Brain pericyte (primary cell): ENCODE results near the gene ABCB8.

Source experiments
- DNase-seq: peaks from one replicate; pipeline ENCODE4 v3.0.0-alpha.2; 2012; ENCODE audit warnings: low read depth, low spot score

The ABCB8 gene

DNA sequence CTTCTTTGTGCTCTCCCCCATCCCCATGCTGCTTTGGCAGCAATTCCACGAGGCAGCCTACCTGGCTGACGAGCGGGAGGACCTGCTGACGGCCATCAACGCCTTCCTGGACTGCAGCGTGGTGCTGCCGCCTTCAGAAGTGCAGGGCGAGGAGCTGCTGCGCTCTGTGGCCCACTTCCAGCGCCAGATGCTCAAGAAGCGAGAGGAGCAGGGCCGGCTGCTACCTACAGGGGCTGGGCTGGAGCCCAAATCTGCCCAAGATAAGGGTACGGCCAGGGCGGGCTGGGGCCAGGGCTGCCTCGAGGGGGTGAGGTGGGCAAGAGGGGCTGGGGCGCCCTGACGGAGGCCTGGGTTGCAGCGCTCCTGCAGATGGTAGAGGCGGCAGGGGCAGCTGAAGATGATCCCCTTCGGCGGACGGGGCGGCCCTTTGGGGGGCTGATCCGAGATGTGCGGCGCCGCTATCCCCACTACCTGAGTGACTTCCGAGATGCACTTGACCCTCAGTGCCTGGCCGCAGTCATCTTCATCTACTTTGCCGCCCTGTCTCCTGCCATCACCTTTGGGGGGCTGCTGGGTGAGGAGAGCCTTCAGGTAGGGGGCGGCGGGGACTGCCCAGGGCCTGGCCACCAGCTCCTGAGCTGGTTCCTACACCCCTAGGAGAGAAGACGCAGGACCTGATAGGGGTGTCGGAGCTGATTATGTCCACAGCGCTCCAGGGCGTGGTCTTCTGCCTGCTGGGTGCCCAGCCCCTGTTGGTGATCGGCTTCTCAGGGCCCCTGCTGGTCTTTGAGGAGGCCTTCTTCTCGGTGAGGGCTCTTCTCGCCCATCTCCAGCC lies 43.0 kb downstream of the ABCB8 start:
- no peak for DNase-seq

DNA sequence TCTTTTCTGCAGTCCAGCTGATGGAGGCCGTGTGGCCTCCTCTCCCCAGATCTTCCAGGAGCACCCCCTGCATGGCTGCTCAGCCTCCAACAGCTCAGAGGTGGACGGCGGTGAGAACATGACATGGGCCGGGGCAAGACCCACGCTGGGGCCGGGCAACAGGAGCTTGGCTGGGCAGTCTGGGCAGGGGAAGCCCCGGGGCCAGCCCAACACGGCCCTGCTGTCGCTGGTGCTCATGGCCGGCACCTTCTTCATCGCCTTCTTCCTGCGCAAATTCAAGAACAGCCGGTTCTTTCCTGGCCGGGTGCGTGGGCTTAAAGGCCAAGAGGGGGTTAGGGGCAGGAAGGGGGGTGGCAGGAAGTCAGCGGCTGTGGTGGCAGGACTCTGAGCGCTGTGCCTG lies 45.7 kb downstream of the ABCB8 start:
- DNase-seq = no peak

- no peak for DNase-seq
These were observed 46.8 kb downstream of the ABCB8 start for GRCh38 chr7:151074817-151075661.

DNA sequence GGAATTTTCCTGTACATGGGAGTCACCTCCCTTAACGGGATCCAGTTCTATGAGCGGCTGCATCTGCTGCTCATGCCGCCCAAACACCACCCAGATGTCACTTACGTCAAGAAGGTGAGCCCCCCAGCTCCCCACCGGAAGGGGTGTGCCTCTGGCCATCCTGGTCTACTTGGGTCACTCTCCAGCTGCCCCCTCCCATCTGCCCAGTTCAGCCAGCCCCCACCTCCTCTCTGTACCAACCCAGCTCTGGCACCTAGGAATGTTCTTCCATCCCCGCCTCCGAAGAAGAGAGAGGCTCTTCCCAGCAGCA lies 47.4 kb downstream of the ABCB8 start:
- no peak for DNase-seq

DNA sequence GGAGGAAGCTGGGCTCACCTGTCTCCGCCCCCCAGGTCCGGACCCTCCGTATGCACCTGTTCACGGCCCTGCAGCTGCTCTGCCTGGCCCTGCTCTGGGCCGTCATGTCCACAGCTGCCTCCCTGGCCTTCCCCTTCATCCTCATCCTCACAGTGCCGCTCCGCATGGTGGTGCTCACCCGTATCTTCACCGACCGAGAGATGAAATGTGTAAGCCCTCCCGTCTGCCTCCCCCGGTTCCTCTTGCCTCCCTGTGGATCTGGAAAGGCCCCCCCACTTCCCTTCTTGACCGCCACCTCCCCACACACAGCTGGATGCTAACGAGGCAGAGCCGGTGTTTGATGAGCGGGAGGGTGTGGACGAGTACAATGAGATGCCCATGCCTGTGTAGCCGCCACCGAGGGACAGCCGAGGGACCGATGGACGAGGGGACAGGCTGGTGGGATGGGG lies 47.8 kb downstream of the ABCB8 start:
- no peak for DNase-seq

GRCh38 chr7:151076863-151077704 lies 48.8 kb downstream of the ABCB8 start:
- no peak for DNase-seq

DNA sequence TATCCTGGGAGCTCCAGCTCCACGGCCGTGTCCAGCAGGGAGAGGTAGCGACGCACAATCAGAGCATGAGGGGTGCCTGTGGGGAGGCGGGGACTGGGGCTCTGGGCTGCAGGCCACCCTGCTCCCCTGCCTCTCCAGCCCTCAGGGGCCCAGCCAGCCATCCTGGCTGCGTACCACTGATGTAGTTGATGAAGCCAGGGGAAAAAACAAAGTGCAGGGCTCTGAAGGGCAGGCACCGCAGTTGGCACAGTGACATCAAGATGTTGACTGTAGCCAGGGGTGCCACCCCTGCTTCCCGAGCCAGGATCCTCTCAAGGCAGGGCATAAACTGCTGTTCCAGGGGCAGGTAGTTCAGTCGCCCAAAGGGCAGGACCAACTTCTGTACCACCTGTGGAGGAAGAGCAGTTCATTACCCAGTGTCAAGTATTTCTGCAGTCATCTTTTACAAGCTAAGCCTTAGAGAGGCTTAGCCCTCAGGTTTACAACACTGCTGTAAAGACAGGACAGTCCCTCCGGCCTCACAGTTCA lies 49.5 kb downstream of the ABCB8 start:
- DNase-seq = no peak

- no peak for DNase-seq
These were observed 50.2 kb downstream of the ABCB8 start for GRCh38 chr7:151078233-151079040.

DNA sequence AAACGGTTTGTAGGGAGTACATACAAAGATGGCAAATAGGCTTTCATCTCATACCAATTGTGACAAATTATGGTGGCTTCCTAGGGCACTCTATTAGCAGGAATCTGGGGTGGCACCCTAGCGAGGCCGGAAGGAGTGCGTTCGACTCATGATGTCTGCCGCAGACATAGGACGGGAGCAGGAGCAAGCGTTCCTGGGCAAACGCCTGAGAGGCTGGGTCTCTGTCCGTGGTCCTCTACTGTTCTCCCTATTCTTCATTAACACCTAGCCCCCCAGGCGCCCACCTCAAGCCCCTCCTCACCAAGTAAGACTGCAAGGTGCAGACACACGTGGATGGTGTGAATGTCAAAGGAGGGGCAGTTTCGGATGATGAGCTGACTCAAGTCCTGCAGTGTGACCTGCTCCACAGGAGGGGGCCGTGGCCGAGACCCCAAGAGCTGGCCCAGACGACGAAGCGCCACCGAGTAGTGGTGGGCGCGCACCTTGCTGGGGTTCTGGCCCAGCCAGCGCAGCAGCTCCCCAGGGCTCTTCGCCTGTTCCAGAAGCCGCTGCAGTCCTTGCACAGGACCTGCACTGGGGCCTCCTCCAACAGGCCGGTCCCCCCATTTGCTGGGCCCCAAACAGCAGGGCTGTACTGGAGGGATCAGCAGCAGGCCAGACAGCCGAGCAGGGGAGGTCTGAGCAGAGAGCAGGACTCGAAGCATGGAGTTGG lies 51.1 kb downstream of the ABCB8 start:
- DNase-seq = no peak

DNA sequence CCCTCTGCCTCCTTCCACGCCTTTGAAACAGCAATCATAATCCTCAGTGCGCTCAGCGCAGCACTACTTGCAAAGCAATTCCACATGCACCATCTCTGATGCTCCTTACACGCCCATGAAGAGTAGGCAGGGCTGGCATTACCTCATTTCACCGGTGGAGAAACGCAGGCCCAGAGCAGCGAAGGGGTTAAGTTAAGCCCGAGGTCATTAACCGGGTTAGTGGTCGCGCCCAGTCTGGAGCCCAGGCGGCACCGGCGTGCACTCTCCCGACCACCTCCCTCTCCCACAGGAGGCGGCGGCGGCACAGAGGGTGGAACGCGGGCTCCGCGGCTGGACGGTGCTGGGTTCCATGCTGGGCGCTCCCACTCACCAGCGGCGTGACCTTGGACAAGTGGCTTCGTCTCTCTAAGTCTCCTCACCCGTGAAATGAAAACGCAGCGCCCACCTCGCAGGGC lies 51.8 kb downstream of the ABCB8 start:
- no peak for DNase-seq

DNA sequence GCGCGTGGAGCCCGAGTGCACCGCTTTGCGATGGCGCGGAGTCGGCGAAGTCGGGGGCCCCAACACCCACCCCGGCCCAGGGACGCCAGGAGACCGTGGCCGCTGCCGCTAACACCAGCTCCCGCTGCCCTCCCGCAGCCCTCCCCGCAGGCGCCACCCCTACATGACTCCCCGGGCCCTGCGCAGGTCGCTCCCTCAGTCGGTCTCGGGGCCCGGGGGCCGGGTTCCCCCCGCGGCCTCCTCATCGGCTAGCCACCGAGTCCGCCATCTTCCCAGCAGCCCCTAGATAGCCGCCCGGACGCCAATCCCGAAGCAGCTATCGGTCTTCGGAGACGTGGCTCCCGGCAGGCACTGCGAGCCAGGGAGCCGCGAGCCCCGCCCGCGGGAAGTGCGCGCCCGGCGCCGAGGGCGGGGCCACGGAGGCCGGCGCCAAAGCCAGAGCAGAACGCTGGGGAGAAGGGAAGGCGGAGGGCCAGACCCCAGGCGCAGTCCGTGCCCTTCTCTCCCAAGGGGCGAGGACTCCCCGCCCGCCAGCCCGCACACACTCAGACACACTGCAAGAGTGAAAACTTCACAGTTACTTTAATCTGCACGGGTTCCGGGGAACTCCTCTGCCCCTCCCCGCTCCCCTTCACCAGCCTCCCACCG lies 52.4 kb downstream of the ABCB8 start, which contains the start of gene FASTK:
Gene FASTK (minus strand): TSS at position 288 of the 648 bp plus-strand sequence. CDS start 43 bp downstream, at position 245.
- no peak for DNase-seq

DNA sequence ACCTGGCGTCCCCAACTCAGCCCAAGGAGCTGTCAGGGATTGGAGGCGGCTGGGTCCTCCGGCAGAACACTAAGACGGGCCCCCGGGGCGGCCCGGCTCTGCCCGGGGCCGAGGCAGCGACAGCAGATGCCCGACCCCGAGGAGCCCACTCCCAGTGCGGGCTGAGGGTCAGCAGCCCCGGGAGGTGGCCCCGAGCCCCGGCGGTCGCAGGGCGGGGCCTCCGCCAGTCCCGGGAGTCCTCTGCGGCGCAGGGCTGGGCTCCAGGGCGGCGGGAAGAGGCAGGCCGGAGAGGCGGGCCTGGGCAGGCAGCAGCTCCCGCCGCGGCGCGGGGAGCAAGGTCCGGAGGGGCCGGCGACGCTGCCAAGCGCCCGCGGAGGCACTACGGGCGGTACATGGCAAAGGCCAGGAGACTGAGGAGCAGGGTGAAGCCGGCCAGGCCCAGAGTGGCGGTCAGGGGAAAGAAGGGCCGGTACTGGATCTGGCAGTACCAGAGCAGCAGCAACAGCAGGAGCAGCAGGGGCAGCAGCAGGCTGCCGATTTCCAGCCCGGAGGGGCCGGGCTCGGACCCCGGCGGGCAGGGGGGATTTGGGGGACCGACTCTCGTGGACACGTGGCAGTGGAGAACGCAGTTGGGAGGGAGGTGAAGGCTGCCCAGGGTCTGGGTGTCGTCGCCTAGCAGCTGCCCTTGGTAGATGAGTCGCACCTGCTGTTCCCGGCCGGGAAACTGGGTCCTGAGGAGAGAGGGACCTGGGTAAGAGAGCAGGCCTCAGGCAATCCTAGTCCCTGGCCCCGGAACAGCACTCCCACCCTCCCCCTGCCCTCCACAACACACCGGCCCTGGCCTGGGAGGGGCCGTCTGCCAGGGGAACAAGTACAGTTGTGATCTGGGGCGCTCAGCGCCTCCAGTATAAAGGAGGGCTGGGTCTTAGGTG lies 53.2 kb downstream of the ABCB8 start:
- no peak for DNase-seq

GRCh38 chr7:151082141-151083070 lies 54.2 kb downstream of the ABCB8 start:
- no peak for DNase-seq

GRCh38 chr7:151083071-151083823 lies 55.0 kb downstream of the ABCB8 start, which contains the start of gene TMUB1:
Gene TMUB1, minus strand, starts transcription at chr7:151083493. Its CDS starts 930 bp downstream, at chr7:151082563.
- DNase-seq = no peak

DNA sequence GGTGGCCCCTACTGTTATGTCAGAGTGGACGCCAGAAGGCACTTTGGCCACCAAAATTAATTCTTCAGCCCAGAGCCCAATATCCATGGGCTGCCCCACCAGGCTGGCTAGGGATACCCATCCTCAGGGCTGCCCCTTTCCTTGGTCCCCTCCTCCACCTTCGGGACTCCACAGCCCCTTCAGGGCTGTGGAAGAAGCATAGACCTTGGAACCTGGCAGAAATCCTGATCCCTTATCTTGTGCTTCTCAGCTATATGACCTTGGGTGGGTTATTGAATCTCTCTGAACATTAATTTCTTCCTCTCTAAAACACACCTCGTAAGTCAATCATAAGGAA lies 55.5 kb downstream of the ABCB8 start:
- no peak for DNase-seq

- DNase-seq = no peak
These were observed 57.1 kb downstream of the ABCB8 start for GRCh38 chr7:151085329-151085690.
